HepG2 (cell line): ENCODE measurements around the gene METAP1. TPM values are rescaled to one million over a fixed set of nuclear protein-coding genes. Genes with fewer than 3 reads are reported as not detected.
"Not testable (repeated sequence)": the region's sequence is repeated elsewhere in the genome, so short reads cannot be mapped to it uniquely, and the experiment has no call there.

Experiments used
- ATAC-seq: fragments of 200-7000 bp; cut with Tn5 transposase; 3 replicates; pipeline ENCODE4 v1.9.1; 2020; ENCODE audit warnings: mild to moderate bottlenecking, moderate library complexity
- BruUV-seq: library from RNA; stranded (reverse); fragments of 400-500 nt; replicated peaks from 2 replicates; lab custom pipeline; 2021; lab: Mats Ljungman, UMichigan
- CTCF ChIA-PET: fragments of 300-600 bp; formaldehyde crosslinking; extraction: SDS; loops from one replicate; lab custom pipeline; 2021; ENCODE audit warnings: low total read pairs, inconsistent platforms, low intra/inter-chr PET ratio; lab: Yijun Ruan, JAX
- POLR2A ChIA-PET: fragments of 350-600 bp; sonication (Branson Sonifier 250); formaldehyde crosslinking; loops from one replicate; lab custom pipeline; 2020; ENCODE audit warnings: antibody characterized with exemption, inconsistent platforms; lab: Yijun Ruan, JAX
- DNase-seq: peaks from one replicate; pipeline ENCODE4 v3.0.0-alpha.2; 2015; ENCODE audit warnings: low spot score
- FAIRE-seq: peaks from 3 replicates; lab custom pipeline; 2011; peaks lifted over from hg19 to GRCh38; lab: Jason Lieb, UNC
- H2AFZ ChIP-seq: one replicate; pipeline ENCODE4 v1.6.1; 2011; ENCODE audit warnings: low read length, inconsistent platforms
- H3K27ac ChIP-seq: fragments of 300-600 bp; 3 replicates; pipeline ENCODE4 v1.8.0; 2011; ENCODE audit warnings: mixed run types, mild to moderate bottlenecking, mixed read lengths, low read length, inconsistent platforms; ENCODE audit not compliant: insufficient read depth; ENCODE audit errors: extremely low read length
- H3K27me3 ChIP-seq, 2 experiments: fragments of 200-600 bp in 1 of 2; 2 replicates in 1 of 2; 3 replicates in 1 of 2; pipeline versions ENCODE4 v1.6.0 to v1.8.0; 2011; ENCODE audit warnings: low read length in 2 of 2, mild to moderate bottlenecking in 2 of 2, moderate library complexity in 2 of 2, inconsistent platforms in 1 of 2; ENCODE audit not compliant: insufficient read depth in 2 of 2, control insufficient read depth in 1 of 2
- H3K36me3 ChIP-seq, 2 experiments: fragments of 200-600 bp in 1 of 2; replicated peaks in 1 of 2; 2 replicates in 1 of 2; 3 replicates in 1 of 2; pipeline versions ENCODE4 v1.5.1 to v1.8.0; 2011; ENCODE audit warnings: low read length in 2 of 2, inconsistent platforms in 1 of 2; ENCODE audit not compliant: insufficient read depth in 2 of 2, control insufficient read depth in 1 of 2
- H3K4me1 ChIP-seq: 2 replicates; pipeline ENCODE4 v1.5.1; 2012; ENCODE audit warnings: low read length, inconsistent platforms; ENCODE audit not compliant: insufficient read depth
- H3K4me2 ChIP-seq: 2 replicates; pipeline ENCODE4 v1.6.0; 2011; ENCODE audit warnings: low read depth, low read length, inconsistent platforms
- H3K4me3 ChIP-seq, 3 experiments: fragments of 200-600 bp in 1 of 3; sonication (generic), shearing (Covaris generic) in 1 of 3; replicated peaks in 1 of 3; 2 replicates each; pipeline ENCODE4 v1.5.1; 2011 to 2016; ENCODE audit warnings: low read length in 3 of 3, inconsistent platforms in 2 of 3, low read depth in 2 of 3, mild to moderate bottlenecking in 2 of 3, control low read depth in 1 of 3, mixed read lengths in 1 of 3; ENCODE audit not compliant: insufficient read depth in 1 of 3
- H3K79me2 ChIP-seq: one replicate; pipeline ENCODE4 v1.6.1; 2011; ENCODE audit warnings: low read length, inconsistent platforms; ENCODE audit not compliant: insufficient read depth
- H3K9ac ChIP-seq: 2 replicates; pipeline ENCODE4 v1.6.0; 2011; ENCODE audit warnings: mild to moderate bottlenecking, low read depth, low read length, inconsistent platforms; ENCODE audit not compliant: insufficient read depth
- H3K9me3 ChIP-seq: 2 replicates; pipeline ENCODE4 v1.5.1; 2012; ENCODE audit warnings: mild to moderate bottlenecking, low read length
- H4K20me1 ChIP-seq: 2 replicates; pipeline ENCODE4 v1.6.0; 2011; ENCODE audit warnings: inconsistent platforms, mild to moderate bottlenecking, low read length, moderate library complexity; ENCODE audit not compliant: insufficient read depth
- KLF11 ChIP-seq: IDR thresholded peaks from 2 replicates; pipeline ENCODE4 v1.6.1; 2016; ENCODE audit warnings: missing compliant biosample characterization
- POGZ ChIP-seq: sonication (generic); formaldehyde crosslinking; IDR thresholded peaks from 2 replicates; pipeline ENCODE4 v1.4.0; 2020; ENCODE audit warnings: mild to moderate bottlenecking, missing genetic modification reagents
- RBFOX2 ChIP-seq: fragments of 200-400 bp; formaldehyde crosslinking; IDR thresholded peaks from 2 replicates; pipeline ENCODE4 v1.6.1; 2017; ENCODE audit warnings: low read depth, mild to moderate bottlenecking, low read length
- RBM22 ChIP-seq: fragments of 200-400 bp; formaldehyde crosslinking; optimal IDR thresholded peaks from 2 replicates; pipeline ENCODE3; 2017; ENCODE audit warnings: mild to moderate bottlenecking, low read length, moderate library complexity
- ZBTB21 ChIP-seq: sonication (generic); formaldehyde crosslinking; IDR thresholded peaks from 2 replicates; pipeline ENCODE4 v1.4.0; 2020; ENCODE audit warnings: missing genetic modification reagents
- ZNF781 ChIP-seq: sonication (generic); formaldehyde crosslinking; IDR thresholded peaks from 2 replicates; pipeline ENCODE4 v1.5.1; 2020; ENCODE audit warnings: borderline replicate concordance, mild to moderate bottlenecking, missing genetic modification reagents; ENCODE audit errors: not compliant biosample characterization
- WGBS: methylation state at CpG from one replicate; pipeline ENCODE4 v1.1.6; 2017; ENCODE audit warnings: low lambda C conversion rate; 5-methylcytosine and 5-hydroxymethylcytosine counted together
- in situ Hi-C: cut with HindIII; loops from 2 replicates; pipeline ENCODE4 v1.10.0; 2017; ENCODE audit warnings: low pct_unique_long_range_greater_than_20kb; ENCODE audit not compliant: extremely low pct_ligation_motif_present
- intact Hi-C: fragments of 100-400 bp; cut with micrococcal nuclease; formaldehyde crosslinking; loops from one replicate; pipeline ENCODE4 v1.10.0; 2022; ENCODE audit not compliant: unreplicated experiment
- polyA plus RNA-seq, 8 experiments: library from polyadenylated mRNA; depleted of rRNA in 3 of 8; stranded (reverse) in 7 of 8; unstranded in 1 of 8; fragments of >200 nt; fragmentation: Illumina TruSeq in 4 of 8; extraction: Trizol in 4 of 8; gene quantifications; 2 replicates each; pipeline versions ENCODE4 v1.2.1 to v1.2.3, GENCODE V29; 2011 to 2016; ENCODE audit warnings: low read depth in 4 of 8, missing spikeins in 1 of 8, mixed read lengths in 1 of 8; ENCODE audit not compliant: insufficient read depth in 1 of 8
- total RNA-seq, 5 experiments: library from RNA; depleted of rRNA; stranded (reverse); fragments of >200 nt; fragmentation: Illumina TruSeq; extraction: Trizol; gene quantifications; 2 replicates each; pipeline ENCODE4 v1.2.3, GENCODE V29; 2016; ENCODE audit warnings: low read depth in 1 of 5

METAP1 gene
- total and polyA plus RNA-seq, 2 of the 13 experiments (the other 11 are each of a cell fraction or from before 2014, with no cell fraction given), result 44.9 to 53.5 TPM

GRCh38 chr4:99080869-99081268, 85.3 kb downstream of the METAP1 start:
- CTCF ChIA-PET, FAIRE-seq, ATAC-seq, H3K9ac ChIP-seq, H2AFZ ChIP-seq, H3K9me3 ChIP-seq, H3K4me2 ChIP-seq, in situ Hi-C loops, H3K27ac ChIP-seq, H3K4me3 ChIP-seq, DNase-seq, H3K27me3 ChIP-seq: not testable (repeated sequence)
- peaks cover 25 to 91% of the 10 kb centered on the region in 2 experiments for H3K36me3 ChIP-seq
- intact Hi-C loops, result loop anchor here (10.0 kb wide), 2 partner anchors 134 to 384 kb away; partner anchors contain the start of gene ADH6
- TF ChIP-seq RBFOX2, result 0 out of 2 replicates have a peak, but pooled peaks have one; percentile 43
- POLR2A ChIA-PET, result interaction anchor here (0.9 kb wide), 1 partner anchor 86 kb away, joined by 3 read pairs; the partner anchor contains the start of gene METAP1
- 77% methylated on average over 6 of the region's 6 CpGs for WGBS
- peaks cover 16% of the 10 kb centered on the region for H4K20me1 ChIP-seq
- H3K79me2 ChIP-seq, result peaks cover 44% of the 10 kb centered on the region
- TSS peak; percentile 4 for BruUV-seq
- H3K4me1 ChIP-seq, result peaks cover 74% of the 10 kb centered on the region

DNA sequence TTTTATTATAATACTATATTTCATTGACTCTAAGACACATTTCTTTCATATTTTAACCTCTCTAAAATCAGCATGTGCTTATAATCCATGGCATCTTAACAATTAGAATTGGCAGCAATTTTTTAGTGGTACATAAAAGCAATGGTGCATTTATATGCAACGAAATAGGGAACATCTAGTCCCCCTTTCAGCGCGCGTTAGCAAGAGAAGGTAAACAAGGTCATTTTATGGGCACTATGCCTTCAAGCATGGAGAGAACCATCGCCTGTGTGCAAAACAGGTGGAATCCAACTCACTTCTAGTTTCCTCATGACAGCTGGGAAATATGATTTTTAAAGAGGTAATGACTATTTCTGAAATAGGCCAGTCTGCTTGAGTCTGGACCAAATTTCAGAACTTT, 86.7 kb downstream of the METAP1 start:
- intact Hi-C loops (loop anchor here (10.0 kb wide), 2 partner anchors 133 to 383 kb away; partner anchors contain the start of gene ADH6), in situ Hi-C loops (no loop called here)
- Histone ChIP-seq H3K4me3 (no peak overlapping the region), H2AFZ (no peak overlapping the region), H4K20me1 (peaks cover 21% of the 10 kb centered on the region), H3K27me3 (no peaks in the 10 kb centered on the region), H3K4me2 (no peak overlapping the region; the same call in 1 of the 2 replicates), H3K27ac (no peak overlapping the region), H3K4me1 (peaks cover 63% of the 10 kb centered on the region), H3K9ac (no peak overlapping the region), H3K9me3 (no peaks in the 10 kb centered on the region), H3K36me3 (peaks cover 19 to 80% of the 10 kb centered on the region in 2 experiments), H3K79me2 (peaks cover 54% of the 10 kb centered on the region)
- no TSS peak for BruUV-seq
- FAIRE-seq (no peak), DNase-seq (no peak), ATAC-seq (no peak)
- CTCF ChIA-PET, result no interaction called here
- TF ChIP-seq ZBTB21 (CRISPR knock-in tag), result no peak
- peak; percentile 66 for TF ChIP-seq RBM22
- no peak for TF ChIP-seq POGZ (CRISPR knock-in tag)
- TF ChIP-seq ZNF781 (CRISPR knock-in tag), result no peak
- no peak for TF ChIP-seq KLF11
- POLR2A ChIA-PET, result no interaction called here
- WGBS, result 97% methylated on average over 5 of the region's 5 CpGs
